Measurements from ENCODE around the gene MMEL1. TPM values are rescaled to one million over a fixed set of nuclear protein-coding genes. Genes with fewer than 3 reads are reported as not detected.
A peak's percentile ranks its signal among the peaks of the same experiment; 100 is the strongest.

MMEL1 gene
- total RNA-seq, 1 donor from 2014 or later: not detected

- Mint-ChIP-seq H3K4me3 (ENCODE audit: unreplicated experiment) (no peak overlapping the region), H3K9me3 (ENCODE audit: unreplicated experiment) (no peaks in the 10 kb centered on the region), H3K27ac (ENCODE audit: unreplicated experiment) (peak overlapping the region; percentile 34), H3K27me3 (ENCODE audit: unreplicated experiment) (no peaks in the 10 kb centered on the region), H3K36me3 (ENCODE audit: unreplicated experiment) (no peaks in the 10 kb centered on the region), H3K4me1 (ENCODE audit: unreplicated experiment) (peaks cover 42% of the 10 kb centered on the region)
- no peak for DNase-seq (ENCODE audit: extremely low spot score, unreplicated experiment)
- no peak for TF ChIP-seq CTCF (IDR thresholded peaks at IDR 0.05)
Measured at GRCh38 chr1:2544875-2545640, 87.8 kb downstream of the MMEL1 start.

GRCh38 chr1:2544093-2544874, 88.5 kb downstream of the MMEL1 start:
- Mint-ChIP-seq H3K9me3 (ENCODE audit: unreplicated experiment) (no peaks in the 10 kb centered on the region), H3K4me3 (ENCODE audit: unreplicated experiment) (no peak overlapping the region), H3K27me3 (ENCODE audit: unreplicated experiment) (no peaks in the 10 kb centered on the region), H3K36me3 (ENCODE audit: unreplicated experiment) (no peaks in the 10 kb centered on the region), H3K27ac (ENCODE audit: unreplicated experiment) (peak overlapping the region; percentile 34), H3K4me1 (ENCODE audit: unreplicated experiment) (peaks cover 42% of the 10 kb centered on the region)
- TF ChIP-seq CTCF (IDR thresholded peaks at IDR 0.05): no peak
- DNase-seq (ENCODE audit: extremely low spot score, unreplicated experiment): no peak

GRCh38 chr1:2543543-2544092, 89.2 kb downstream of the MMEL1 start:
- Mint-ChIP-seq H3K4me3 (ENCODE audit: unreplicated experiment) (no peak overlapping the region), H3K27ac (ENCODE audit: unreplicated experiment) (peak overlapping the region; percentile 34), H3K4me1 (ENCODE audit: unreplicated experiment) (peaks cover 42% of the 10 kb centered on the region), H3K27me3 (ENCODE audit: unreplicated experiment) (no peaks in the 10 kb centered on the region), H3K36me3 (ENCODE audit: unreplicated experiment) (no peaks in the 10 kb centered on the region), H3K9me3 (ENCODE audit: unreplicated experiment) (no peaks in the 10 kb centered on the region)
- no peak for TF ChIP-seq CTCF (IDR thresholded peaks at IDR 0.05)
- DNase-seq (ENCODE audit: extremely low spot score, unreplicated experiment): no peak

GRCh38 chr1:2542246-2542915, 90.4 kb downstream of the MMEL1 start:
- no peak for DNase-seq (ENCODE audit: extremely low spot score, unreplicated experiment)
- Mint-ChIP-seq H3K27ac (ENCODE audit: unreplicated experiment) (no peak overlapping the region), H3K4me3 (ENCODE audit: unreplicated experiment) (no peak overlapping the region), H3K9me3 (ENCODE audit: unreplicated experiment) (no peaks in the 10 kb centered on the region), H3K36me3 (ENCODE audit: unreplicated experiment) (no peaks in the 10 kb centered on the region), H3K27me3 (ENCODE audit: unreplicated experiment) (no peaks in the 10 kb centered on the region), H3K4me1 (ENCODE audit: unreplicated experiment) (peaks cover 38% of the 10 kb centered on the region)
- TF ChIP-seq CTCF (IDR thresholded peaks at IDR 0.05): no peak

Data from osteocyte (in vitro differentiated cells).